HL-60/S4 treated with retinoic acid at 250 ng/mL for 4 days and 3 days (cell line): Measurements from ENCODE around the gene SLC12A8.

ENCODE experiments used
- in situ Hi-C: fragments of 300-500 bp; cut with MboI; formaldehyde crosslinking; loops from 2 replicates; pipeline ENCODE4 v1.7.0; 2022; ENCODE audit warnings: low sequenced_read_pairs

SLC12A8 gene

DNA sequence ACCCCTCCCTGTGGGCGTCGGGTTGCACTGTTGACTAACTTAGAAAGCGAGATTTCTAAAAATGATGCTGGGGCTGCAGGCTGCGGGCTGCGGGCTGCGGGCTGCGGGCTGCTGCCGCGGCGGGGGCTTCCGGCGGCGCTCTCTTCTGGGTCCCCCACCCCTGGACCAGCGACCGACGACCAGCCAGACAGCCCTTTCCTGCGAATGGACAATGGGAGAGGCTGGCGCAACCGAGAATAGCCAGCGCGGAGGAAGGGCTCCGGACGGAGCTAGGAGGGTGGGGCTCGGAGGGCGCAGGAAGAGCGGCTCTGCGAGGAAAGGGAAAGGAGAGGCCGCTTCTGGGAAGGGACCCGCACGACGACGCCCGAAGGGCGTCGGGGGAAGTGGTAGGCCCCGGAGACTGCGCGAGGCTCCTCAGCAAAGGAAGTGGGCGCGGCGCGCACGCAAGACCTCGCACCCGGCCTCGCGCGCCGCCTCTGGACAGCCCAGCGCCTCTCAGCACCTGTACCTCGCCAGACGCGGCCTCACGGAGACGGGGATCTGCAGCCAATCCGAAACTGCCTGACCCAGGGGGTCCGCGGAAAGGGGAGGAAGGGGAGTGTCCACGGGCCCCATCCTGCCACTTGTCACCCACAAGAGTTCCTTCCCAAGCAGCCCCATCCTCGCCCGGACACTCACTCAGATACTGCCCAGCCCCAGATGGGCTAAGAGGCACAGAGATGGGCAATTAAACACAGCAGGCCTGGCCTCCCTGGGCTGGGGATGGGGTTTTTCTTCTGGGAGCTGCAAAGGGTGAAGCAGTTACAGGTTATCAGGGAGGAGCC, 70.7 kb downstream of the SLC12A8 start:
- in situ Hi-C loops, result no loop called here

DNA sequence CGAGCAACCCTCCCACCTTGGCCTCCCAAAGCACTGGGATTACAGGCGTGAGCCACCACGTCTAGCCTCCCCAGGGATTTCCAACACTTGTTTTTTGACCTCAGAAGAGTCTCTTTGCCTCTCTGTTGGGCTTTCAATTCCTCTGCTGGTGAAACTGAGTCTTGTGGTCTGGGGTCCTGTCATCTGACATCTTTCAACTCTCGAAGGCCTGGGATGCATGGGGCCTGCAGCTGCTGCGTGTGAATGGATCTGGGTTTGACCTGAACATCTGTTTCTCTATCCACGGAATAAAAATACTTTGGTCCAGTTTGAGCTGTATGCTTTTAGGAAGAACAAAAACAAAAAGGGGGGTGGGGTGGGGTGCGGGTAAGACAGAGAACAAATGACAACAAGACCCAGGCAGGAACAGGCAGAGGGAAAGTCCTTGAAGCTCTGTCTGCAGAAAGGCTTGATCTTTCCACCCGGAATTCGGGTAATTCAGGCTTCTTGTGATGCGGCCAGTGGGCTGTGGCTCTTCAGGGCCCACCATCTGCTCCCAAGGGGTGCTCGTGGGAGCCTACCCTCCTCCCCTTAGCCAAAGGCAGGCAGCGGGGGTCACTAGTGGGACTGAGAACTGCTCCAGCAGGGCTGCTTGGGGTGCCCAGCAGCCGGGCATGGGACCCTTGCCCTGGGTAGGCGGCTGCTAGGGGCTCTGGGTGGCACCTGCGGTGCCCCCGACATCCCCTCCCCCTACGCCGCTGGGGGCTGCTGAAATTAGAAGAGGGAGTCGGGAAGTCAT, 71.5 kb downstream of the SLC12A8 start:
- in situ Hi-C loops, result no loop called here

DNA sequence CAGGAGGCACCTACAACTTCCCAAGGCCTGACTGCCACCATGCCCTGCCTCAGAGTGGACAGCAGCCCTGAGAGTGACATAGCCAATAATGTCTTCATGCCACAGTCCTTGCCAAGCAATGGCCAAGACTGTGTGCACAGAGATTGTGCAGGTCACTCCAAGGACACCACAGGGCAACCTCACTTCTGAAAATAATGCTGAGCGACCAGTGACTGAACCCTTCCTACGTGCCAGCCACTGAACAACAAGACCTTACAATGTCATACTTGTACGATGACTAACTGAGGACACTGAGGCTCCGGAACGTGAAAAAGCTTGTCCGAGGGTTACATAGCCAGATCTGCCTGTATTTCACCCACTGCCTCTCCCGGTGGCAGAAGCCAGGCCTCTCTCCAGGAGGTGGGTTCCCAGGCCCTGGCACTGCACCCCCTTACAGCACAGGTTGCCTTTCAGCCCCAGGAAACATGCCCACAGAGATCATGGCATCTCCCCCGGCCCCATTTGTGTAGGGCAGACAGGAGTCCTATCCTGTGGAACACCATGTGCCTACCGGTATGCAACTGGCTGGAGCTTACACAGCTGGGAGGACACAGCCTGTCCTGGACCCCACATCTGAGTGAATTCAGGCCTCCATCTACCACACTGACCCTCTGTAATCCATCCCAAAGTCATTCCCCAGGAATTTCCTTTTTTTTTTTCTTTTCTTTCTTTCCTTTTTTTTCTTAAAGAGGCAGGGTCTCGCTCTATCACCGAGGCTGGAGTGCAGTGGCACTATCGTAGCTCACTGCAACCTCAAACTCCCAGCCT, 72.3 kb downstream of the SLC12A8 start:
- in situ Hi-C loops, result no loop called here

GRCh38 chr3:125139386-125139785, 73.2 kb downstream of the SLC12A8 start:
- in situ Hi-C loops, result no loop called here

DNA sequence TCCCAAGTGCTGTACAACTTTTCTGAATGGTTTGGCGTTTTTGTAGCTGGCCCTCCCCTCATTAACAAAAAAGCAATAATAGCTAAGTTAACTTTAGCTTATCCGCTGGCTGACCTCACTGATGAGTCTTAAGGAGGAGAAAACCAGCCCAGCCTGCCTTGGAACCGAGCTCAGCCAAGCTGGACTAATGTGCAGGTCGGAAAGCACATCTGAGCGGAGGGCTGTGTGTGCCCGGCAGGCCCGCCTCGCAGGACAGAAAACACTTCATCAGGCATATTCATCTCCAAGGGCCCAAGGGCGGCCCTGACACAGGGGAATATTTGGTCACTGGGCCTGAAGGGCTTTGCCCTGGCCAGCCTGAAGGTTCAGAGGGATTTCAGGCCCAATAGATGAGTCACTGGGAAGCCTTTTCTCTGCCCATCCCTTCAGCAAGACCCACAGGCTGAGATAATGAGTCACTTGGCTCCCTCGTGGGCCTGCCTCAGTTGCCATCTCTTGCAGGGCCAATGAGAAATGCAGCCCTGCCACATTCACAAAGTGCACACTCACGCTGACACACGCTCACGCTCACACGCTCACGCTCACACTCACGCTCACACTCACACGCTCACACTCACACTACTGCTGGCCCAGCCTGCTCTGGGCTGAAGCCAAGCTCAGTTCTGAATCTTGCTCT, 75.1 kb downstream of the SLC12A8 start:
- in situ Hi-C loops, result no loop called here

- in situ Hi-C loops, result no loop called here
Measured at GRCh38 chr3:125136966-125137357, 75.6 kb downstream of the SLC12A8 start.

GRCh38 chr3:125136515-125136914, 76.0 kb downstream of the SLC12A8 start:
- in situ Hi-C loops, result no loop called here

DNA sequence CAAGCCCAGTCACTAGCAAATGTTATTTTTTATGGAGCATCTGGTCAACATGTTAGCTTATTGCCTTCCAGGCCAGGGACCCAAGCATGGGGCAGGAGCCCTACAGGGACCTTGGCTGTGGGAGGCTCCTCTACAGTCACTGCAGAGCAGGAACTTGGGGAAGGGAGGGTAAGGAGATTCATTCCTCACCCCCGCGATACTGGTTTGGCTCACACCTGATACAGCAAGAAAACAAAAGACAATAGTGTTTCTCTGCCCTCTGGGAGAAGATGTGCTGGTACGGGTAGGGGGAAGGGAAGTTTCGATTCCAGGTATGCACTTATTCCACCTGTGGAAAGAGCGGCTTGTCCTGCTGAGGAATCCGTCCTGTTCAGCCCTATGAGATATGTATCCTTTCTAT, 77.6 kb downstream of the SLC12A8 start:
- in situ Hi-C loops, result no loop called here

GRCh38 chr3:125132815-125133214, 79.7 kb downstream of the SLC12A8 start:
- in situ Hi-C loops, result no loop called here

DNA sequence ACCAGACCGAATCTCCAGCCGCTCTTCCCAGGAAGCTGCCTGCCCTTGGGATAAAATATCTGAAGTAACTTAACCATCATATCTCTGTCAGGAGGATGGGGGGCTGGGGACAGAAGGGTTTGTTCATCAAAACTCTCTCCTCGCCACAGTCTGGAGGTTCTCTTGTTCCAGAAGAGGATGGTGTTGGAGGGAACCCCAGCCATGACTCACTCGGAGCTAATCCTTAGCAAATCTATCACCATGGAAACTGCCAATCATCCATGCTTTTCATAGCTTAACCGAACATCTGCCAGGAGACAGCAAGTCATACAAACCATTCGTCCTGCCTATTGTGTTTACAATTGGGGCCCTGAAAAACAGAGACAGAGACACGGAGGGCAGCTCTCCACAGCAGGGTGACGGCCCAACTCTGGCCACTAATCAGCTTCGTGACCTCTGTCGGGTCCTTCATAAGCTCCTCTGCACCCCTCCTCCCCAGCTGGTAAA, 83.0 kb downstream of the SLC12A8 start:
- in situ Hi-C loops, result no loop called here

DNA sequence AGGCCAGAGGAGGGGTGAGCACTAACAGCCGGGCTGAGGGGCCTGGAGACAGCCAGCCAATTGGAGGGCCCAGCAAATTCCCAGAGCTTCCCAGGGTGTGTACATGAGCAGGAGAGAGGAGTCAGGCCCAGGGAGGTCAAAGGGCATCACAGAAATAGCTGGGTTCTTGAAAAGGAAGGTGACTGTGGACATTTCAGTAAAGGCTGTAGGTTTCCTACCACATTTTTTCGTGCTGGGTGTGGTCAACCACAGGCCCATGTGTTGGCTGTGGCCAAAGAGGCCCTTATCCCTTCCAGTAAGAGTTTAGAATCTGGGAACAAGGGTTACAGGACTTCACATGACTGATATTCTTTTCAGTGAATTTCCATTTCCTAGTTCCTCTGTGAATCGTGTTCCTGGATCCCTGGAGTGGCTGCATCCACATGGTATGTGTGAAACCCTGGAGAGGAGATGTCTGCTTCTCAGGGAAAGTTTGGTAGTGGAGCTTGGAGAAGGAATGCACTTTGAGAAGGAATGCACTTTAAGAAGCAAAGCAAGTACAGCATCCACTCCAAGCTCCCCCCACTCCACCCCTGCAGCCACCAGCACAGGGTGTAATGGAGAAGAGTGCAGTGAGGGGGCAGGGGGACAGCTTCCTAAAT, 83.6 kb downstream of the SLC12A8 start:
- in situ Hi-C loops, result no loop called here

DNA sequence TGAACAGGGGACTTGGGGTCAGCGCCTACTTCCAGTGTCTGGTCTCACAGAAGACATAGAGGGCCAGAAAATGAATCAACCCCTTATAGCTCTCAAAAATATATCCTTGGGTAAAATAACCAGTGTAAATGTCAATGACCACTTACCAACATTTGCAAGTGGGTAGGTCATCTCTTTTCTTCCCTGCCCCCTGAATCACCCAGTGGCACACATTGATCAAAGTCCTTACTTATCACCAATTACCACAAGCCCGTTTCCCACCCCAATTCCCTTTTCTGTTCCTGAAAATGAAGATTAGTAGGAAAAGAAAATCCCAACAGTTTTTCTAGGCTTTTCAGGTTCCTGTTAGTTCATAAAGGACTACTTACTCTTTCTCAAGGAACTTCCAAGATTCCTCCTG, 86.2 kb downstream of the SLC12A8 start:
- in situ Hi-C loops, result no loop called here

DNA sequence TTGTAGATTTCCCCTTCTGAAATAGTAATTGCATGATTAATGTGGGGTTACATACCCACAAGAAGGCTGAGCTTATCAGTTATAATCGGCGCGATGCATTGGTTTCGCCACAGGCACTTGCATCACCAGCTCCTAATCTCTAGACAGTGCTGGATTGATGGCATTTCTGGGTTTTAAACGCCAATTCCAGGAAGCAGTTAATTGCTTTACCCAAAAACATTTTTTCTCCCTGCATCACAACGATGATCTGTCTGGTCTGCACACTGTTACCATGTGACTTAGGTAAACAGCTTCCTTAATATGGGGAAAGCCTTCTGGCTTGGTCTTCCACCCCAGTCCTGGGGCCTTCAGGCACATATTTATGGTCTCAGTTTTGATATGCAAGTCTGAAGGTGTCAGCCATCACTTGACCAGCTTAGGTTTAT, 86.7 kb downstream of the SLC12A8 start:
- in situ Hi-C loops, result no loop called here

- in situ Hi-C loops, result no loop called here
Measured at GRCh38 chr3:125123451-125124305, 88.9 kb downstream of the SLC12A8 start.

DNA sequence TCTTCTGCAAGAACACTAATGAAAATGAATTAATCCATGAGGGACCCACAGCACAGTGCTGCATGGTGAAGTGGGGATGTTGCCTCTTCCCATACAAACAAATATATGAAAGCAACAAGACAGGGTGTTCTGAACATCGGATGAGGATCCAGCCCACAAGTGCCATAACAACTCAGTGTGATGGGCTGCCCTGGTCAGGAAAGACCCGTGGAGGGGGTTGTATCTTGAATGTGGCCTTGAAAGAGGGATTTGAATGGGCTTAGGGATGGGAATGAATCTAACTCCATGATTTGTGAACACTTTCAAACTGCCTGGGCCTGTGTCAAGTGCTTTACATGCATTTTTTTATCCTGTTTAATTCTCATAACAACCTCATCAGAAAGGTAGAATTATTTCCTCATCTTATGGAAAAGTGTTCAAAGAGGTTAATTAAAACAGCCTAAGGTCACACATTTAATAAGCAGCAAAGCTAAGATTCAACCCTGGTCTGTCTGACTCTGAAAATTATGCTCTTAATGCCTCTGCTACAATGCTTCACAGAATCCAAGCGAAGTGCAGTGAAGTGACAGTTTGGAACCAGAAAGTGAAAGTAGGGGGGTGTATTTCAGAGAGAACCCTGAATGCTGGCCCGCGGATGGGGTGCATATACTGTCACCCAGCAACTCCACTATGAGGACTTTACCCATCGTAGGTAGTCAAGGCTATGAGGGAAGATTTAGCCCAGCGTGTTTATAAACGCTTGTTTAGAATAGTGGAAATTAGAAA, 91.1 kb downstream of the SLC12A8 start:
- in situ Hi-C loops, result no loop called here

DNA sequence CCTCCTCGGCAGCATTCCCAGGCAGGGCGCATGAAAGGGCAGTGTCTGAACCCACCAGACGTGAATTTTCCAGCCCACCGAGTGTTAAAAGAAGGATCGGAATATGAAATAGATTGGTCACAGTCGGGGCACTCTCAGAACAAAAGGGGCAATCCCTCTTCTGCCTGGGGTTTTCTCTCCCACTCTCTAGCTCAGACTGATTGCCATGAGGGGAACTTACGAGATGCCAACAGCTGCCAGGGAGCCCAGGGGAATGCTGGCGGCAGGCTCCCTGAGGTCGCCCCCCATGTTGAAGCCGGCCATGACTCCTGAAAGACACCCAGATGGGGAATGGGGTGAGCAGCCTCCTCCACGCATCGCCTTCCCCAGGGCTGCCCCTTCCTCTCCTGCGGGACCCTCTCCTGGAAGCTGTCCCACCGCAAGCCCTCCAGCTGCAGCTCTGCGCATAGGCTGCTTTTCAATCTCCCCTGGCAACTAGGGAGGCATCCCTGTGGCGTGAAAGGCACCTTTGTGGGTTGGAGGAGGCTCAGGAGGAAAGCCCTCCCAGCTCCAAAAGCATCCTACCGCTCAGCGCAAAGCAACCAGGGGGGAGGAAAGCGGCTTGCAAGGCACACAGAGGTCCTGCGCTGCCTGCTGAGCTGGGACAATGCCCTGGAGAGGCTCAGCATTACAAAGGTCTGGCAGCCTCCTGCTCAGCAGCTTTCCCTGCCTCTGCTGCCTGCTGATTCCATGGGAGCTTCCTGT, 92.0 kb downstream of the SLC12A8 start:
- in situ Hi-C loops, result no loop called here

- in situ Hi-C loops, result no loop called here
Measured at GRCh38 chr3:125119752-125120378, 92.7 kb downstream of the SLC12A8 start.
